GM18858 (cell line): ENCODE results near the gene RANBP17.

Source experiments
- ATAC-seq: cut with Tn5 transposase; IDR thresholded peaks from one replicate; pipeline ENCODE4 v1.9.1; 2021; ENCODE audit not compliant: unreplicated experiment

The RANBP17 gene

DNA sequence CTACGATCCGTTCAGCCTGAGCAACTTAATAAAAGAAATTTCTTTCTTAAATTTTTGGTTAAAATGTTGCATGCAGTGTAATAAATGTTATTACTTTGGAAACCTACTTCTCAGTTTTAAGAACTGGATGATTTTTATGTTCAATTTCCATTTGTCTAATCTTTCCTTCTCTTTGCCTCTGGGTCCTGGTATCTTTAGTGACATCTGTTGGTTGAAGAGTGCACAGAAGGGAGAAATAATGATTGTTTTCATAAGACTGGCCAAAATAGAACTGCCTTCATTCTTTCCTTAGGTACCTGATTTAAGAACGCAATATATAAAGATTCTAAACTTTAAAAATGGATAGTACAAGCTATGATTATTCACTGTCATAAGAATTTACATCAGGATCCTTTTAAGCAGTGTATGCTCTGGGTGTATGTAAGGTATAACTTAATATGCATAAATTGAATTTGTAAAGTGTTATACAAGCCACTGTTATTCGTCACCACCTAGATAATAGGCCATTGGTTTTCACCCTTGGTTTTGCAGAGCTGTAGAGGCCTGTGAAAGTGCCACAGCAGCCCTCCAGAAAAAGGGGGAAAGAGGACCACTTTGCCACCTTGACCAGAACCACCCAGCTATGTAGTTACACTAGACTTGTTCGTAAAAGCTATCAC lies 364.4 kb downstream of the RANBP17 start:
- no peak for ATAC-seq

DNA sequence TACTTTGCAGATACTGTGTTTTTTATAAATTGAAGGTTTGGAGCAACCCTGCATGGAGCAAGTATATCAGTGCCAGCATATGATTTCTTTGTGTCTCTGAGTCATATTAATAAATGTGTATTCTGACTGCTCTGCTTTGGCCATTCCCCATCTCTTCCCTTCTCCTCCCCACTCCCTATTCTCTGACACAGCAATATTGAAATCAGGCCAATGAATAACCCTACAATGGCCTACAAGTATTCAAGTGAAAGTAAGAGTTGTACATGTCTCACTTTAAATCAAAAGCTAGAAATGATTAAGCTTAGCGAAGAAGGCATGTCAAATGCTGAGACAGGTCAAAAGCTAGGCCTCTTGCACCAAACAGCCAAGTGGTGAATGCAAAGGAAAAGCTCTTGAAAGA lies 365.0 kb downstream of the RANBP17 start:
- ATAC-seq: no peak

DNA sequence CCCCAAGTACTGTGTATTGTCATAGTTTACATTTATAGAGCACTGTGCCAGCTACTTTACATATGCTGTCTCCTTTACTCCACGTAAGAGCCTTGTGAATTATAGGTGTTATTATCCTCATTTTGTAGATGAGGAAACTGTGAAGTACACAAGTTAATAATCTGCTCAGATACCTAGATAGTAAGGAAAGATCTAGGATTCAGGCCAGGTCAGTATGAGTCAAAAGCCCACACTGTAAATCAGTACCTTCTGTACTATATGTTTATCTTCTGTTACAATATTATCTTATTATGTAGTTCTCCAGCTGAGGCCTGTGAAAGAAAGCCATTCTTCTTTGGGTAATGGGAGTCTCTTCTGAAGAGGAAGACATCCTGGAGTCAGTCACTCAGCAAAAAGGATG lies 374.8 kb downstream of the RANBP17 start:
- ATAC-seq: no peak

DNA sequence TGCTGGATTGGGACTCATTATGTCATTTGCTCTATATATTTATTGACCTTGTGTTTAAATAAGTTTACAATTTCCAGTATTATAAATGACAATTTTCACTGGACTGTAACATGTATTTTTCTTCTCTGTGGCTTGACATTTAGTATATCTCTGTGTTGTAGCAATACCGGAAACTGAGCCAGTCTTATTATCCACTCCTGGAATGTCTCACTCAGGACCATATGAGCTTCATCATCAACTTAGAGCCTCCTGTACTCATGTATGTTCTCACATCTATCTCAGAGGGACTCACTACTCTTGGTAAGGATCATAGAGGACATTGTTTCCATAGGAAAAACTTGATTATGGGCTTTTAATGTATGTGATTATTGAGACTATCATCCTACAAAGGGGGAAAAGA lies 380.7 kb downstream of the RANBP17 start:
- no peak for ATAC-seq

DNA sequence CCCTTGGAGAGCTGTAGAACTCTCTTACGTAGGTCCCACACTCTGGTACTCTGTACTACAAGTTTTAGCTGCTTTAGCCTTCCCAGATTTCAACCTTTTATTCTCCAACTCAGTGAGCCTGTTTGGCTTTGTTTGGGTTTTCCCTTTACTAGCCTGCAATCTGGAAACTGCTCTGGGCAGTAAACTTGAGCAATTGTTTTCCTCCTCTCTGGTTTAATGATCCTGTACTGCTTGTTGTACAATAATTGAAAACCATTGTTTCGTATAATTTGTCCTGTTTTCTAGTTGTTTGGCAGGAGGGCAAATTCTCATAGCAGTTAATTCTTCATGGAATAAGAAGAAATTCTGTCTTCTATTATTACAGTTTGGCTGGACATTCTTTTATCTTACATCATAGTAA lies 384.4 kb downstream of the RANBP17 start:
- no peak for ATAC-seq

DNA sequence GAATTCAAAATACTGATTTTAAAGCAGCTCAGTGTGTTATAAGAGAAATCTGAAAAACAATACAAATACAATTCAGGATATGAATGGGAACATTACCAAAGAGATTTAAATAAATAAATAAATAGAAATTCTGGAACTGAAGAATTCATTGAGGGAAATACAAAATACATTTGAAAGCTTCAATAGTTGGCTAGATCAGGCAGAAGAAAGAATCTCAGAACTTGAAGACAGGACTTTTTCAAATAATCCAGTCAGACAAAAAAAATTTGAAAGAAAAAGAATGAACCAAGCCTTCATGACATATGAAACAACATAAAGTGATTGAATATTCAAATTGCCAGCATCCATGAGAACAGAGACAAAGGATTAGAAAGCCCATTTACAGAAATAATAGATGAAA lies 387.6 kb downstream of the RANBP17 start:
- no peak for ATAC-seq

DNA sequence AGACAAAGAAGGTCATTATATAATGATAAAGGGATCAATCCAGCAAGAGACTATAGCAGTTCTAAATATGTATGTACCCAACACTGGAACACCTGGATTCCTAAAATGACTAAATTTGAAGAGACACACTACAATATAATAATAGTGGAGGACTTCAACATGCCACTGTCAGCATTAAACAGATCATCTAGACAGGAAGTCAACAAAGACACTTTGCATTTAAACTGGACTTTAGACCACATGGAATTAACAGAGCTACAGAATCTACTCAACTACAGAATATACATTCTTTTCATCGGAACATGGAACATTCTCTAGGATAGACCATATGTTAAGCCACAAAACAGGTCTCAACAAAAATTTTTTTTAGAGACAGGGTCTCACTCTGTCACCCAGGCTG lies 388.9 kb downstream of the RANBP17 start:
- no peak for ATAC-seq

DNA sequence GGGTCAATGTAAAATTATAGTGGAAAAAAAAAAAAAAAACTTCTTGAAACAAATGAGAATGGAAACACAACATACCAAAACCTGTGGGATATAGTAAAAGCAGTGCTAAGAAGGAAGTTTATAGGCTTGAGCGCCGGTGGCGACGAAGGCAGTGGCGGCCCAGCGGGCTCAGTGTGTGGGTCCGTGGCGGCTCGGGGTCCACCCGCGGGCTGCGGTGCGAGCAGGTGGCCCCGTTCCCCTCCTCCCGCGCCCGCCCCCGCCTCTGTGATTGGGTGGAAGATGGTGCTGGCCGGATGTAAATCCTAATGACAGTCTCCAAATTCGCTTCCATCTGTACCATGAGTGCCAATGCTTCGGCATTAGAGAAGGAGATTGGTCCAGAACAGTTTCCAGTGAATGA lies 389.7 kb downstream of the RANBP17 start:
- no peak for ATAC-seq

DNA sequence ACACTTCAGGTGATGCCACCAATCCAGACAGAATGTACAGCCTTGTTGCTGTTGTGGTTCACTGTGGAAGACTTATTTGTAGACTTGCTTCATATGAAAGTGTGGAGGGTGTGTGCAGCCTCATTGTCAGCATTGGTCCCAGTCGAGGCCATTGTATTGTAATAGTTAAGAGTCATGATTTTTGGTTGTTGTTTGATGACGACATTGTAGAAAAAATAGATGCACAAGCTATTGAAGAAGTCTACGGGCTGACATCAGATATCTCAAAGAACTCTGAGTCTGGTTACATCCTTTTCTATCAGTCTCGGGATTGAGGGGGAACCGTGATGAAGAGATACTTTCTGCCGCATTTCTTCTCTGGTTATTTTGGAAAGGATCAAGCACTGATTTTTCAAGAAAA lies 390.9 kb downstream of the RANBP17 start:
- ATAC-seq: no peak

DNA sequence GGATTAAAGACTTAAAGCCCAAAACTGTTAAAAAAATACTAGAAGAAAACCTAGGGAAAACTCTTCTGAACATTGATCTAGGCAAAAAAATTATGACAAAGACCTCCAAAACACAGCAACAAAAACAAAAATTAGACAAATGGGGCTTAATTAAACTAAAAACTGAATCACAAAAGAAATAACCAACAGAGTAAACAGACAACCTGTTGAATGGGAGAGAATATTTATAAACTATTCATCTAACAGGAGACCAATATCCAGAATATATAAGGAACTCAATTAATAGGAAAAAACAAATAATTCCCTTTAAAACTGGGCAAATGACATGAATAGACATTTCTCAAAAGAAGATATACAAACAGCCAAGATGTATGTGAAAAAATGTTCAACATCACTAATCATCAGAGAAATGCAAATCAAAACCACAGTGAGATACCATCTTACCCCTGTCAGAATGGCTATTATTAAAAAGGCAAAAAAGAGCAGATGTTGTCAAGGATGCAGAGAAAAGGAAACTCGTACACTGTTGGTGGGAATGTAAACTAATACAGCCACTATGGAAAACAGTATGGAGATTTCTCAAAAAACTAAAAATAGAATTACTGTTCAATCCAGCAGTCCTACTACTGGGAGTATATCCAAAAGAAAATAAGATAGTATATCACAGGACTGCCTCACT lies 397.1 kb downstream of the RANBP17 start:
- no peak for ATAC-seq

DNA sequence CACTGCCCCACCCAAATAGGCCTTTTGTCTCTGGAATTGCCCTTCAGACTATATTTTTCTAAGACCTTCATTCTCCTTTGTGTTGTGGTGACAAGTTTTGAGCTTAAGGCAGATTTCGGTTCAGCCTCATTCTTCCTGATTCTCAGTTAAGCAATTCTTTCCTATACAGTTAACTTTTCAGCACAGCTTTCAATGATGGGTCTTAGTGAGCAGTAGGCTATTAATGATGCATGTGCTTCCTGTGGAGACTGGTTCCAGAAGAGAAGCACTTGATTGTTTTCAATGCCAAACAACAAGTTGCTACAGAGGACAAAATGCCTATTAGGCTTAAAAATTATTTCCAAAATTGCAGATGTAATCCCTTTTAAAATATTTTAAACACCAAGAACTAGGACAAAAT lies 399.5 kb downstream of the RANBP17 start:
- no peak for ATAC-seq

DNA sequence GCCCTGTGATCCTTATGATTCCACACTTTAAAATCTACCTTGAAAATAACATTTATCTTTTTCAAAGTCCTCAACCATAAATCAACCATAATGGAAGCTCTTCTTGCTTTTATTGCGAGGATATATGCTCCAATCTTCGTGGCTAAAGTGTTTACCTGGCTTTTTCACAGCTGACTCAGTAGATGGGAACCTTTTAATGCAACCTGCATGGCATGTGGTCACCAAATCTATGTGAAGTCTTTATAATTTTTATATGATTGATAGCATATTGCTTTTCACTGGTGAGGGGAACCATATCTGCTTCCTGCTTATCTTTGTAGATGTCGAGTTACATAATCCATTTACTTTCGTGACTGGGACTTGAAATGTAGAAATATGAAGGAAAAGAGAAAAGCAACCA lies 400.1 kb downstream of the RANBP17 start:
- ATAC-seq: no peak

DNA sequence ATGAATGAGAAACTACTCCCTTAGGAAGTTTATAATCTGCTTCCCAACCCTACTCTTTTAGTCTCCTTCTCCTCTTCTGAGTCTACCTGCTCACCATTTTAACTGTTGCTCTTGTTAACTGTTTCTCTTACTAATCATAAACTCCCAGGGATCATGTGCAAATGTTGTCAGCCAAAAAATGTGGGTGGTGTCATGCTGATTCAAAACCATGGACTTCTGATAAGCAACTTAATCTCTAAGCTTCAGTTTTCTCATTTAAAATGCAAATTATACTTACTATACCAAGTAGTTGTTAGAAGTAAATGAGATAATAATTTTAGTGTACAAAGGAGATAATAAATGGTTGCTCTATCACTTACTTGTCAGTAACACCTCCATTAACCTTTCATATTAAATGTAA lies 401.4 kb downstream of the RANBP17 start:
- no peak for ATAC-seq

DNA sequence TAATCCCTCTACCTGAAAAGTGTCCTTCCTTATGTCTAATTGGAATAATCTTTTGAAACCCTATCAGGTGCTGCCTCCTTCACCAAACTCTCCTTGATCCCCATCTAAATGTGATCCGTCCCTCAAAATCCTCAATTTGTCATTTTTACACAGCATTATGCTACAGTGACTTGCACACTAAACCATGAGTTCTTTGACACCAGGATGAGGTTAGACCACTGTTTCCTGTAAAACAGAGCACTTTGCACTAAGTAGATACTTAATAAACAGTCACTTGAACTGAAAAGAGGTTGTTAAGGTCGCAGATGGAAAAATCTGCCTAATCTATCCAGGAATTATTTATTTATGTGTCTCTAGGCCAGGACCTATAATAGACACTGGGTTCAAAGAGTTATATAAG lies 403.0 kb downstream of the RANBP17 start:
- no peak for ATAC-seq

DNA sequence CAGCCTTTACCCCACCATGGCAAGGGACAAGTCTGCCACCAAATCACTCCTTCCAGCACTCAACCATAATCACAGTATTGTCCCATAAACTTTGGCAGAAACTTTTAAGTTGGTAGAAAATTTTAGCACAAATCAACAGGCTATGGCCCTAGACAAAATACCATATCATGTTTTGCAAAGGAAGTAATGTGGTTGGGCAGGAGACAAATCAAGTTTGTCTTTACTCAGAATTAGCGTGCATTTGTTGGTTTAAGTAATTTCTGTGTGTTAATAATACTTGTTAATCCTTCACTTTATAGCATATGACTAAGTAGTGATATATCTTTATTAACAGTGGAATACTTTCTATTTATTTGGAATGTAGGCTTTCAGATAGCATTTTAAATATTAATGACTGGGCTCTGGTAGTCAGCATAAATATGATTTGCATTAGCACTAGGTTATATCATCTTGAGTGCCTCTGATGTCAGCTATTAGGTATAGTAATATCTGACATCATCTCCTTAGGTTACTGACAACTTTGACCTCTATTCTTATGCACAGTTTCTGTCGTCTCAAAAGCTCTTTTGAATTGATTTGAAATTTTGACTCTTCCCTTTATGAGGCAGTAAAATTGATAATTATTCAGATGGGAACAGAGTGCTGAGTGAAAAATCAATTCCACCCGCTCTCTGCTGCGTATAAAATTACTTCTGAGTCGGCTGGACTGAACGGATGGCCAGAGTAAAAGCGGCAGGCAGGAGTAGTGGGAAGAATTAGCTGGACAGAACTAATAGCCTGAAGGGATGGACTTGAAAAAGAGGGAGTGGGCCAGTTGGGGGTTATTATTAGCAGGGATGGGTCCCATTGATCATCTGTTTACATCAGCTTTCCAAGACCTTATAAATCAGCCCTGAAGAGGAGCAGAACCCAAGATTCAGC lies 407.1 kb downstream of the RANBP17 start:
- ATAC-seq: no peak

DNA sequence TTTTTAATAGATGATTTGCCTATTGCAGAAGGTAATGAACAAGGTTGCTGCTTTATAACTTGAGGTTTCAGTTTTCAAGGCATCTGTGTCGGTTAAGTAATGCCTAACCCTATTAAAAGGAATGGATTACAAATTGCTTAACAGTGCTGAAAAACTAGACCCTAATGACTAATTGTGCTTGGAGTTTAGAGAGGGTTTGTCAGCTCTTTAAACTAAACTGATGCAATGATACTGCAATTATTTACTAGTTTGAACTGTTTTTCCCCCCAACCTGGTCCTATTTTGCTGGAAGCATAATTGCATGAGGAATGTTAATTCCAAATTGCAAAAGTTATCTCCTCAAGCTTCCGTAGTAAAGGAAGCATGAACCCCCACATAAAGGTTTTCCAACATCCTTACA lies 407.9 kb downstream of the RANBP17 start:
- no peak for ATAC-seq

DNA sequence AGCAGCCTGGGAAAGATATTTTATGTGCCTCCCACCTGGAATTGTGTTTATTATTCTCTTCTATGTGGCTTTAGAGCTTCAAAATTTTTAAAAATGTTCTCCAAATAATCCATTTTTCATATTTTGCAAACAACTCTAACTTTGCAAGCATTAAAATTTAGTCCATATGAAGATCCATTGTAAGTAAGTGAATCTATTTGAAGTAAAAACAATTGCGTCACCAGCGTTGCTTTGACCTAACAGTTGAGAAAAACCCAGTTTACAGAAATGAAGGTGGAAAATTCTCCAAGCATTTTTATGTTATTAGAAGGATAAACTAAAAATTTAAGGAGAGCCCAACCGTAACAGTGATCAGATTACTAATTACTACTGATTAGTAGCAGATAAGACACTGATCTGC lies 408.3 kb downstream of the RANBP17 start:
- ATAC-seq: no peak

DNA sequence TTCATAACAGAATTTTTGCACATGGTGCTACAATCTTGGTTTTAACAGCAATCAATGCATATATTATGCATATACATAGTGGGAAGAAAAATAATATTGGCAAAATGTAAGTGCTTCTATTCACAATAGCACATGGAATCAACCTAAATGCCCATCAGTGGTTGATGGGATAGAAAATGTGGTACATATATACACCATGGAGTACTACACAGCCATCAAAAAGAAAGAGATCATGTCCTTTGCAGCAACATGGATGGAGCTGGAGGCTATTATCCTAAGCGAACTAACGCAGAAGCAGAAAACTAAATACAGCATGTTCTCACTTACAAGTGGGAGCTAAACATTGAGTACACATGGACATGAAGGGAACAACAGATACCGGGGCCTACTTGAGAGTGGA lies 410.0 kb downstream of the RANBP17 start:
- no peak for ATAC-seq

DNA sequence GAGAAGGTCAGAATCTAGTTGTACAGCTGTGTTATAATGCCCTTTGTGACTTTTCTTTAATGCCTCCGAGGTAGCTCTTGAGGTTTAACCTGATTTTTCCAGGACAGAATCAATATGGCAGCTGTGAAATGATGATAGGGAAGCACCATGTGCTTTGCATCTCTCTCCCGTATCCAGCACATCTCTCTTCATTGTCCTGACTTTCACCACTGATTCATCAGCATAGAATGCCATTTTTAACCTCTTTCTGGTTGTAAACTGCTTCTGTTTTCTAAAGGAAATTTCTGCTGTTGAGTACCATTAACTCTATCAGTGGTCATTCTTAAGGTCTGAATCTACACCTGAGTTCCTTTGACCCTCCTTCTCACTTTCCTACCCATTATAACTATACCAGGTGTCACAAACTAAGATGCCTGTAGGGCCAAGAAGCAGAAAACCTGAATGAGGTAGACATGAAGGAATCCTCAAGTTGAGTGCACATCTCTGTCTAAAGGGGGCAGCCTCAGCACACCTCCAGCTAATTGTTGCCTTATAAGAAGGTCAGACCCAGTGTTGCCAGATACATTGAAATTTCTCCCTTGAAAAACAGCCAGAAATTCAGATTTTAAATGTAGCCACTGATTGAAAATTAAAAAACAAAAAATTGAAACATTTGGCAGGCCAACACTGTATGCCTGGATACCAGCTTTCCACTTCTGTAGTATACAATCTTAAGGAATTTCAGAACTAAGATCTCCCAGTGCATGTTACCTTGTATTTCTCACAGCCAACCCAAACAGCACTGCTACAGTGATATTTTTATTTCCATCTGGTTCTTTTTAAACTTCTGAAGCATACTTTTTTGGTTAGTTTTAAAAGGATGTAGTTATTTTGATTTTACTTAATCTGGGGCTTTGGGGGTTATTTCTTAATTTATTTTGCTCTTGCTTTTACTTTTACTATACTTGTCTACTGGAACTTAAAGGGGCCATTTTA lies 411.5 kb downstream of the RANBP17 start:
- no peak for ATAC-seq

DNA sequence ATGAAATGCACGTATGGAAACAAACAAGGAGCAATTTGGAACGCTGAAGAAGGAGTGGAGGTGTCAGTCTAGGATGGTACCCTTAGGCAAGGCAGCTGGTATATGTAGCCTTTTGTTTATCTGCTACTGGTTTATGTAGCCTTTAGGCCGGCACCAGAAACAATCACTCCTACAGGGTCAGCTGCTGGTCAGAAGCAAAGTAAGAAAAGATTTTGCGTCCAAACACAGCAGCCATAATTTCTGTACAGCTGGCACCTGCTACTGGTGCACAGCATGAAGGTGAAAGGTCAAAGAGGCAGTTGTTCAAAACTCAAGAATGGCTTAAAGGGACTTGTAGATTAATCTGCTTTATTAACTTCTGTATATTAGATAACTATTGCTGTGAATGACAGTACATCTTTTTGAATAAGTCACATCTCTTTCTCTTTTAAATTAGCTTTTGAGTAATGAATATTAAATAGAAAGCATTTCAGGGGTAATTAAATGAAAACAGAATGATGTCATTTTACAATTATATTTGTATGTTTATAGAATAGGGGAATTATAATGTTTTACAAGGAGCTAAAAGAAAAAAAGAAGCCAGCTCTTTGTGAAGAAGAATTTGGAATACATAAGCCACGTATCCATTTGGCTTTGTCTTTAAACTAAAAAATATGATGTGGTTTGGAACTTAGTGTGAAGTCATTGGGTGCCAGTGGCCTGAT lies 414.2 kb downstream of the RANBP17 start:
- no peak for ATAC-seq
